ENCODE measurements around the gene COL27A1. TPM values are rescaled to one million over a fixed set of nuclear protein-coding genes. Genes with fewer than 3 reads are reported as not detected.

Gene COL27A1
- total and polyA plus RNA-seq, 4 donors = 1.9 to 59.4 (median 45.6) TPM

DNA sequence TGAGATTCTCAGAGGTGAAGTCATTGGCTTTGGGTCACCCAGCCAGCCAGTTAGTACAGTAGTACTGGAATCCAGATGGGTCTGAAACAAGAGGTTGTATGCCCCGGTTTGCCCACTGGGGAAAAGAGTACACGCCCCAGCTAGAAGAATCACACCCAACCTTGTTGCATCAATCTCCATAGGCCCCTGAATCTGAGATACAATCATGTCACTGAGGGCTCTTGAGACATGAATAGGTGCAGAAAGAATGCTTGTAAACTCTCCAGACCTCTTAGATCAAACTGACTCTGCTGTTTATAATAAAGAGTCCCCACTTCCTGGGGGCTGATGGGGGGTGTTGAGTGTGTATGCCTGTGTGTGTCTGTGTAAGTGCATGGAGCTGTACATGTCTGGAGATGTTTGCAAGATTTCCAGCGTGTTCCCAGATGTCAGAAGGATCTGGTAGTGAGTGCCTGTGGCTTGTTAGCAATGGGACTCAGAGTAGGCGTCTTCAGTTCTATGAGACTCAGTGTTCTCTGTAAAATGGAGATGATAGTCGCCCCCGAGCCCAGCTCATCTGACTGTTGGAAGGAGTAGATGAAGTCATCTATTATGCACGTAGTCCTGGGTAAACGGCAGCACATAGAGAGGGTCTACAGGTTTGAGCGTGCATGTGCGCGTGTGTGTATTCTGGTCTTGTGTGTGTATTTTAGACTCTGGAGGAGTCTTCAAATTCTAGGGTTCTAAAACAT, 48.2 kb downstream of the COL27A1 start:
- Histone ChIP-seq H3K9me3 (ENCODE audit: control insufficient read depth, low read length) (no peaks in the 10 kb centered on the region), H3K27me3 (ENCODE audit: control insufficient read depth in 1 of 2, insufficient read depth in 2 of 2, low read length in 1 of 2) (no peaks in the 10 kb centered on the region), H3K36me3 (ENCODE audit: control insufficient read depth in 1 of 2, insufficient read depth in 2 of 2, low read length in 1 of 2) (no peaks in the 10 kb centered on the region), H3K4me1 (ENCODE audit: control insufficient read depth in 1 of 2, insufficient read depth in 2 of 2, low read length in 2 of 2) (peaks cover 4 to 5% of the 10 kb centered on the region in 2 donors), H3K4me3 (ENCODE audit: low read length in 2 of 2) (no peak overlapping the region), H3K27ac (ENCODE audit: low read depth in 1 of 2, low read length in 2 of 2) (no peak overlapping the region)
- intact Hi-C loops (cut with DNase I) = no loop called here
- DNase-seq = no peak
- no peak for ATAC-seq (ENCODE audit: low FRiP score)
- 76 to 78% methylated on average over 11 of the region's 11 CpGs for WGBS, 2 donors

DNA sequence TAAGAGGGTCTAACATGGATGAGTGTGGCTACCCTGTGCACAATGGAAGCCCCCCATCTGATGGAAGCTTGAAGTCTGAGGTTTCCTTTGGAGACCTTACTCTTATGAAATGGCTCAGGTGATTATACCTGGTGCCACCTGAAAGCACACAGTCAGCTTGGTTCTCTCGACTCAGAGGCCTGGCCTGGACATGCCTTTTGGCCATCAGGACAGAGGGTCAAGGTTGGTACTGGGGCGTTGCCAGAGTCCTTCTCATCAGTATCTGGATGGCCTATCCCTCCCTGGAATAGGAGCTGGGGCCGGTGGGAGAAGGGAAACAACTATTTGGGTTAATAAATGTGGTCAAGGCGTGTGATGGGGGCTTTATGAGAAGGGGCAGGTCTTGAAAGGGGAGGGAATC, 48.9 kb downstream of the COL27A1 start:
- 84 to 86% methylated on average over 4 of the region's 4 CpGs for WGBS, 2 donors
- Histone ChIP-seq H3K4me3 (ENCODE audit: low read length in 2 of 2) (no peak overlapping the region), H3K27ac (ENCODE audit: low read depth in 1 of 2, low read length in 2 of 2) (no peak overlapping the region), H3K4me1 (ENCODE audit: control insufficient read depth in 1 of 2, insufficient read depth in 2 of 2, low read length in 2 of 2) (peaks cover 4 to 5% of the 10 kb centered on the region in 2 donors), H3K9me3 (ENCODE audit: control insufficient read depth, low read length) (no peaks in the 10 kb centered on the region), H3K27me3 (ENCODE audit: control insufficient read depth in 1 of 2, insufficient read depth in 2 of 2, low read length in 1 of 2) (no peaks in the 10 kb centered on the region), H3K36me3 (ENCODE audit: control insufficient read depth in 1 of 2, insufficient read depth in 2 of 2, low read length in 1 of 2) (no peaks in the 10 kb centered on the region)
- ATAC-seq (ENCODE audit: low FRiP score) (no peak), DNase-seq (no peak)
- intact Hi-C loops (cut with DNase I) = no loop called here

DNA sequence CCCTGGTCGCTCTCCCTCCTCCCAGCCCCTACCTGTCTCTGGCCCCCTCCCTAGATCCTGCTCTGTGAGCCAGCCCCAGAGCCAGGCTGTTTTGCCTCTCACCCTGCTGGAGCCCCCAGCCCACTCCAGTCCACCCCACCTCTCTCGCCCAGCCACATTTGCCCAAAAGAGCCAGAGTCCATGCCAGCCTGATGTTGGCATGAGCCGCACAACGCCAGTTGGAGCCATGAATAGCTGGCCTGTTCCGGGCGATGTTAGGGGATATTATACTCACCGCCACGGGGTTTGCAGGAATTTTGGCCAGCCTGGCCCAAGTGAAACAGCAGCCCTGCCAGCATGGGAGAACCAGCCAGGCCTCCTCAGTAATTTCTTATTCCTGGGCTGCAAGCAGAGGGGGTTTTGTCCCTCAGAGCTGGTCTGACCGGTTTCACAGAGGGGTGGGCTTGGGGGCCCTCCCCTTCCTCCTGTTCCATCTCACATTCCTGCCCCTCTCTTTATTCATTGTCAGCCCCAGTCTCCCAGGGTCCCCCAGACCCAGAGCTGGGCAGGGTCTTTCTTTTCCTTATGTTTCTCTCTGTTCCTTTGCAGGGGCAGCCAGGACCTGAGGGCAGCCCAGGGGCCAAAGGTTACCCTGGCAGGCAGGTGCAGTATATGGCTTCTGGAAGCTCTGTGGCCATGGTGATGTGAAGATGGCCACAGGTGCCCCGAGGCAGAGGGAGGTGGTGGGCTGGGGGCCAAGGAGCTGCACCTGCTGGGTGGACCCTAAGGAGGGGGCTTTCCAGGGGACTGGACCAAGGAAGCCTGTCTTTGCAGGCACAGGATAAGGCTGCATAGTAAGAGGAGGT, 50.1 kb downstream of the COL27A1 start:
- Histone ChIP-seq H3K36me3 (ENCODE audit: control insufficient read depth in 1 of 2, insufficient read depth in 2 of 2, low read length in 1 of 2) (no peaks in the 10 kb centered on the region), H3K27ac (ENCODE audit: low read depth in 1 of 2, low read length in 2 of 2) (peak overlapping the region in 1 of 2 donors; percentile 76), H3K4me3 (ENCODE audit: low read length in 2 of 2) (no peak overlapping the region), H3K4me1 (ENCODE audit: control insufficient read depth in 1 of 2, insufficient read depth in 2 of 2, low read length in 2 of 2) (peaks cover 4 to 5% of the 10 kb centered on the region in 2 donors), H3K9me3 (ENCODE audit: control insufficient read depth, low read length) (no peaks in the 10 kb centered on the region), H3K27me3 (ENCODE audit: control insufficient read depth in 1 of 2, insufficient read depth in 2 of 2, low read length in 1 of 2) (no peaks in the 10 kb centered on the region)
- DNase-seq (peak; percentile 85 to 87), ATAC-seq (ENCODE audit: low FRiP score) (peak; percentile 62)
- 8 to 16% methylated on average over 10 of the region's 10 CpGs for WGBS, 2 donors
- intact Hi-C loops (cut with DNase I) = loop anchor here (5.0 kb wide), 2 partner anchors 33 to 43 kb away; no protein-coding TSS in a partner anchor

DNA sequence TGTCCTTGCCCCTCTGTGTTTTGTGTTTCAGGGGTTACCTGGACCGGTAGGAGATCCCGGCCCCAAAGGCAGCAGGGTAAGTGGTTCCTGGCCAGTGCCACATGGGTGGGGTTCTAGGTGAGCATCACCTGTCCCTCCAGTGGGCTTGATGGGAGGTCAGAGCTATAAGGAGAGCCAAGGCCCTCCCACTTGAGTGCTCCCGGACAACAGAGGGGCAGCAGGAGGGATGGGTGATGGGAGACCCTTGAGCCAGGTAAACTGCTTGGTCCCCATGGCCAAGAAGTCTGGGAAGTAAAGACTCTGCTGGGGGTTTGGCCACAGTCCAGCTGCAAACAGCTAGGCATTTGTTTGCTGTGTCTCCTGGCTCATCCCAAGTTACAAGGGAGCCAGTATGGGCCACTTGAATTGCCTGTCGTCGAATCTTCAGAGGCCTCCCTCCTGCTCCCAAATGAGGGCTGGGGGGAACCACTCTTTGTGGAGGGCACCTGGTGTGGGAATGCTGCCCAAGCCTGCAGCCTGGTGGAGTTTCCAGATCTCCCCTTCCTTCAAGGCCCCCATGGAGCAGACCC, 51.0 kb downstream of the COL27A1 start:
- Histone ChIP-seq H3K36me3 (ENCODE audit: control insufficient read depth in 1 of 2, insufficient read depth in 2 of 2, low read length in 1 of 2) (no peaks in the 10 kb centered on the region), H3K9me3 (ENCODE audit: control insufficient read depth, low read length) (no peaks in the 10 kb centered on the region), H3K27me3 (ENCODE audit: control insufficient read depth in 1 of 2, insufficient read depth in 2 of 2, low read length in 1 of 2) (no peaks in the 10 kb centered on the region), H3K27ac (ENCODE audit: low read depth in 1 of 2, low read length in 2 of 2) (peak overlapping the region; percentile 16 to 39), H3K4me3 (ENCODE audit: low read length in 2 of 2) (no peak overlapping the region), H3K4me1 (ENCODE audit: control insufficient read depth in 1 of 2, insufficient read depth in 2 of 2, low read length in 2 of 2) (peaks cover 4 to 5% of the 10 kb centered on the region in 2 donors)
- ATAC-seq (ENCODE audit: low FRiP score) (no peak), DNase-seq (no peak)
- intact Hi-C loops (cut with DNase I) = loop anchor here (5.0 kb wide), 2 partner anchors 34 to 44 kb away; no protein-coding TSS in a partner anchor
- WGBS, 2 donors = 70 to 76% methylated on average over 5 of the region's 5 CpGs

DNA sequence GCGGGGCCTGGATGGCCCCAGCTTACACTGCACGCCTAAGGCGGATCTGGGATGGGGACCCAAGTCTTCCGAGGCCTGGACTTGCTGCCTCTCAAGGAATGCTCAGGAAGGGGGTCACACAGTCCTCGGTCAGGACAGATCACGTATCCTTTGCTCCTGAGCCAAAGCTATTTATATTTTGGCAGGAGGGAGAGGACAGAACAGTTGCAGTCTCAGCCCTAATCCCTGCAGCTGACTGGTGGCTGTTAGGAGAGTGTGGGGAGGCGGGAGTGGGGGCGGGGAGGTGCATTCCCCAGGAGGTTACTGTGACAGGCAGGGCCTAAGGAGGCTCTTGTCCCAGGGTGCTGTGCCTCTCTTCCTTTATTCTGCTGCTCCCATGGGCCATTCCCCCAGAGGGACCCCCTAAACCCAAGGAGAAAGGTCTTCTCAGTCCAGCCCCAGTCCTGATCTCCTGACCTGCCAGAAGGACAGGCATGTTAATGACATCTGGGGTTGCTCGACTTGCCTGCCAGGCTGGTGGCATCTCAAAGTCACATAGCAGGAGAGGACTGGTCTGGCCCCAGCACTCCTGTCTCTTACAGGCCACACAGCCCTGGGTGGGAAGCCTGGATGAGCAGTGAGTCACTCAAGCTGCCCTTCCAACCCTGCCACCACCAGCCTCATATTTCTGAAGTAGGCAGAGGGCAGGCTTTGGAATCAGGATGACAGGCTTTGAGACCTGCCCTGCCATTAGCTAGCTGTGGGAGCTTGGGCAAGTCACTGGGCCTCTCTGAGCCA, 51.9 kb downstream of the COL27A1 start:
- peak; percentile 69 for ATAC-seq (ENCODE audit: low FRiP score)
- peak; percentile 77 to 89 for DNase-seq
- 9 to 11% methylated on average over 9 of the region's 9 CpGs for whole genome bisulfite sequencing, 2 donors

GRCh38 chr9:114207845-114208244, 52.5 kb downstream of the COL27A1 start:
- Histone ChIP-seq H3K27ac (ENCODE audit: low read depth in 1 of 2, low read length in 2 of 2) (peak overlapping the region in 1 of 2 donors; percentile 13), H3K27me3 (ENCODE audit: control insufficient read depth in 1 of 2, insufficient read depth in 2 of 2, low read length in 1 of 2) (no peaks in the 10 kb centered on the region), H3K36me3 (ENCODE audit: control insufficient read depth in 1 of 2, insufficient read depth in 2 of 2, low read length in 1 of 2) (no peaks in the 10 kb centered on the region), H3K9me3 (ENCODE audit: control insufficient read depth, low read length) (no peaks in the 10 kb centered on the region), H3K4me1 (ENCODE audit: control insufficient read depth in 1 of 2, insufficient read depth in 2 of 2, low read length in 2 of 2) (peaks cover 4 to 5% of the 10 kb centered on the region in 2 donors), H3K4me3 (ENCODE audit: low read length in 2 of 2) (no peak overlapping the region)
- 82 to 84% methylated on average over 6 of the region's 6 CpGs for WGBS, 2 donors
- intact Hi-C loops (cut with DNase I) = loop anchor here (5.0 kb wide), 2 partner anchors 36 to 46 kb away; no protein-coding TSS in a partner anchor
- DNase-seq = no peak
- ATAC-seq (ENCODE audit: low FRiP score) = no peak

More for the DNA sequence above, 51.9 kb downstream of the COL27A1 start:
- Histone ChIP-seq H3K4me1 (ENCODE audit: control insufficient read depth in 1 of 2, insufficient read depth in 2 of 2, low read length in 2 of 2) (peaks cover 4 to 5% of the 10 kb centered on the region in 2 donors), H3K4me3 (ENCODE audit: low read length in 2 of 2) (no peak overlapping the region), H3K9me3 (ENCODE audit: control insufficient read depth, low read length) (no peaks in the 10 kb centered on the region), H3K36me3 (ENCODE audit: control insufficient read depth in 1 of 2, insufficient read depth in 2 of 2, low read length in 1 of 2) (no peaks in the 10 kb centered on the region), H3K27ac (ENCODE audit: low read depth in 1 of 2, low read length in 2 of 2) (peak overlapping the region in 1 of 2 donors; percentile 39), H3K27me3 (ENCODE audit: control insufficient read depth in 1 of 2, insufficient read depth in 2 of 2, low read length in 1 of 2) (no peaks in the 10 kb centered on the region)
- intact Hi-C loops (cut with DNase I) = loop anchor here (5.0 kb wide), 2 partner anchors 35 to 45 kb away; no protein-coding TSS in a partner anchor

DNA sequence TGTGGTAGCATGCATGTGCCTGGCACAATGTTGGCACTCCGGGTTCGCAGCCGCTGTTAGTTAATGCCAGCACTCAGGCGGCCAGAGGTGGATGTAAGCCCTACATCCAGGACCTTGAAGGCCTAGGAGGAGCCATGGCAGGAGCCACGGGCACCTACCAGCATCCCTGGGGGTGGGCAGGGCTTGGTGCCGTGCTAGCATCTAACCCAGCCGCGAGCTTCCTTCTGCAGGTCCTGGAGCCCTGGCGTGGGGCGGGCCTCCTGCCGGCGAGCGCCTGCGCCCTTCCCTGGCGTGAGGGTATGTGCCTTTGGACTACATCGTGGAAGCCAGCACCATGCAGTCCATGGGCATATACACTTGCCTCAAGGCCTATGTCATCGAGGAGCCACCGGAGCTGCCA, 53.8 kb downstream of the COL27A1 start:
- Histone ChIP-seq H3K4me1 (ENCODE audit: control insufficient read depth in 1 of 2, insufficient read depth in 2 of 2, low read length in 2 of 2) (peaks cover 4 to 7% of the 10 kb centered on the region in 2 donors), H3K27ac (ENCODE audit: low read depth in 1 of 2, low read length in 2 of 2) (no peak overlapping the region), H3K4me3 (ENCODE audit: low read length in 2 of 2) (no peak overlapping the region), H3K9me3 (ENCODE audit: control insufficient read depth, low read length) (no peaks in the 10 kb centered on the region), H3K27me3 (ENCODE audit: control insufficient read depth in 1 of 2, insufficient read depth in 2 of 2, low read length in 1 of 2) (no peaks in the 10 kb centered on the region), H3K36me3 (ENCODE audit: control insufficient read depth in 1 of 2, insufficient read depth in 2 of 2, low read length in 1 of 2) (no peaks in the 10 kb centered on the region)
- DNase-seq = no peak
- ATAC-seq (ENCODE audit: low FRiP score) = no peak
- intact Hi-C loops (cut with DNase I) = loop anchor here (1.0 to 5.0 kb wide), 3 partner anchors 21 to 47 kb away; no protein-coding TSS in a partner anchor
- 89 to 90% methylated on average over 18 of the region's 18 CpGs for WGBS, 2 donors

- Histone ChIP-seq H3K36me3 (ENCODE audit: control insufficient read depth in 1 of 2, insufficient read depth in 2 of 2, low read length in 1 of 2) (no peaks in the 10 kb centered on the region), H3K27me3 (ENCODE audit: control insufficient read depth in 1 of 2, insufficient read depth in 2 of 2, low read length in 1 of 2) (no peaks in the 10 kb centered on the region), H3K27ac (ENCODE audit: low read depth in 1 of 2, low read length in 2 of 2) (no peak overlapping the region), H3K4me3 (ENCODE audit: low read length in 2 of 2) (no peak overlapping the region), H3K4me1 (ENCODE audit: control insufficient read depth in 1 of 2, insufficient read depth in 2 of 2, low read length in 2 of 2) (peaks cover 5 to 9% of the 10 kb centered on the region in 2 donors), H3K9me3 (ENCODE audit: control insufficient read depth, low read length) (no peaks in the 10 kb centered on the region)
- DNase-seq (no peak), ATAC-seq (ENCODE audit: low FRiP score) (no peak)
- 85 to 87% methylated on average over 4 of the region's 4 CpGs for WGBS, 2 donors
- intact Hi-C loops (cut with DNase I) = loop anchor here in 1 of 2 donors (5.0 kb wide), 1 partner anchor 33 kb away; no protein-coding TSS in a partner anchor
Measured at GRCh38 chr9:114210136-114210535, 54.8 kb downstream of the COL27A1 start.
